ENCODE measurements around the gene ARL4C. TPM values are rescaled to one million over a fixed set of nuclear protein-coding genes. Genes with fewer than 3 reads are reported as not detected.
"Not testable (repeated sequence)": the region's sequence is repeated elsewhere in the genome, so short reads cannot be mapped to it uniquely, and the experiment has no call there.

The ARL4C gene
- total and polyA plus RNA-seq, 4 experiments from 2014 or later = 136 to 239 (median 187) TPM

DNA sequence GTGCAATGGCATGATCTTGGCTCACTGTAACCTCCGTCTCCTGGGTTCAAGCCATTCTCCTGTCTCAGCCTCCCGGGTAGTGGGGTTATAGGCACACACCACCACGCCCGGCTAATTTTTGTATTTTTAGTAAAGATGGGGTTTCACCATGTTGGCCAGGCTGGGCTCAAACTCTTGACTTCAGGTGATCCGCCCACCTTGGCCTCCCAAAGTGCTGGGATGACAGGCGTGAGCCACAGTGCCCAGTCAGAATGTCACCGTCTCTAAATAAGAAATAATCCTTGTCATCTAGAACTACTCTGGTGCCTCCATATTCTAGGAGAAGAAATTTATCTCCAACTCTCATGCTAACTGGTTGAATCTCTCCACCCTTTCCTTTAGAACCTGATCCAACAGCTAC is 41.6 kb downstream of the ARL4C start:
- not testable (repeated sequence) for DNase-seq; H3K9me3 ChIP-seq (ENCODE audit: control insufficient read depth in 1 of 2, low read length in 2 of 2); H3K27me3 Mint-ChIP-seq; H3K4me3 ChIP-seq (ENCODE audit: low read length in 2 of 2); H3K36me3 ChIP-seq (ENCODE audit: insufficient read depth, low read length); H3K27me3 ChIP-seq (ENCODE audit: insufficient read depth, low read length)
- peak overlapping the region; percentile 90 for H3K27ac ChIP-seq (ENCODE audit: low read depth, low read length)
- peaks cover 0 to 11% (median 5%) of the 10 kb centered on the region in 8 donors for H3K9me3 Mint-ChIP-seq
- intact Hi-C loops (cut with micrococcal nuclease) = loop anchor here (2.0 kb wide), 1 partner anchor 34 kb away; no protein-coding TSS in a partner anchor
- CTCF ChIA-PET (ENCODE audit: partially characterized antibody) = interaction anchor here (1.1 to 6.7 kb wide), 12 partner anchors 8 to 165 kb away, joined by 3 to 64 read pairs (median 6); partner anchors contain the start of gene ARL4C
- POLR2A ChIA-PET (ENCODE audit: partially characterized antibody) = interaction anchor here (0.6 to 25.9 kb wide), 18 partner anchors 8 to 465 kb away, joined by 3 to 859 read pairs (median 8); partner anchors contain the start of gene ARL4C
- H3K4me1 Mint-ChIP-seq = peaks cover 54 to 95% (median 75%) of the 10 kb centered on the region in 4 donors
- H3K4me1 ChIP-seq (ENCODE audit: insufficient read depth, low read length) = peaks cover 79% of the 10 kb centered on the region
- peaks cover 12 to 18% of the 10 kb centered on the region in 2 donors for H3K36me3 Mint-ChIP-seq
- peak overlapping the region; percentile 41 to 94 (median 59) for H3K4me3 Mint-ChIP-seq
- H3K27ac Mint-ChIP-seq = peak overlapping the region; percentile 72 to 99 (median 94)

DNA sequence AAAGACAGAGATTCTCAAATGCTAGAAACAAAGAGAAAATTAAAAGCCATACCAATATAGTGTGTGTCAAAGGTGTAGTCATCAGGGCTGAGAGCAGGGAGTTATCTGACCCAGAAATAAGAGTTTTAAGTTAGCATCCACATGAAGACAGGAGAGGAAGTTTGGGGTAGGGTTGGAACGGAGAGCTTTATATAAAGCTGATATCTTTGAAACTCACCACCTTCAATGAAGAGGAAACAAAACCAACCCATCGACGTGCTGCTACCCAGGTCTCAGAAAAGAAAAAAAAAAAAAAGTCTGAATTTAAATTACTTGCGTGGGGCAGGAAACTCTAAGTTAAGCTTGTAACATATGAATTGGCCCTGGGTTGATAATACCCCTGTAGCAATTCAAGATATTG is 42.4 kb downstream of the ARL4C start:
- peak overlapping the region; percentile 72 to 99 (median 94) for H3K27ac Mint-ChIP-seq
- POLR2A ChIA-PET (ENCODE audit: partially characterized antibody) = interaction anchor here (0.6 to 25.9 kb wide), 31 partner anchors 8 to 465 kb away, joined by 3 to 859 read pairs (median 5); partner anchors contain the start of gene ARL4C
- CTCF ChIA-PET (ENCODE audit: partially characterized antibody) = interaction anchor here (0.7 to 6.7 kb wide), 23 partner anchors 8 to 319 kb away, joined by 3 to 64 read pairs (median 4); partner anchors contain the start of gene ARL4C
- Histone ChIP-seq H3K36me3 (ENCODE audit: insufficient read depth, low read length) (no peaks in the 10 kb centered on the region), H3K27ac (ENCODE audit: low read depth, low read length) (peak overlapping the region; percentile 90), H3K27me3 (ENCODE audit: insufficient read depth, low read length) (no peaks in the 10 kb centered on the region), H3K9me3 (ENCODE audit: control insufficient read depth in 1 of 2, low read length in 2 of 2) (no peaks in the 10 kb centered on the region), H3K4me3 (ENCODE audit: low read length in 2 of 2) (peak overlapping the region; percentile 53 to 83), H3K4me1 (ENCODE audit: insufficient read depth, low read length) (peaks cover 79% of the 10 kb centered on the region)
- peaks cover 15 to 19% of the 10 kb centered on the region in 2 donors for H3K36me3 Mint-ChIP-seq
- no peaks in the 10 kb centered on the region for H3K27me3 Mint-ChIP-seq
- peaks cover 54 to 93% (median 74%) of the 10 kb centered on the region in 4 donors for H3K4me1 Mint-ChIP-seq
- peaks cover 0 to 11% (median 5%) of the 10 kb centered on the region in 8 donors for H3K9me3 Mint-ChIP-seq
- intact Hi-C loops (cut with micrococcal nuclease) = loop anchor here (1.0 to 5.0 kb wide), 6 partner anchors 8 to 162 kb away; no protein-coding TSS in a partner anchor
- peak overlapping the region; percentile 64 to 97 (median 88) for H3K4me3 Mint-ChIP-seq
- peak; percentile 59 to 82 (median 78) for DNase-seq

DNA sequence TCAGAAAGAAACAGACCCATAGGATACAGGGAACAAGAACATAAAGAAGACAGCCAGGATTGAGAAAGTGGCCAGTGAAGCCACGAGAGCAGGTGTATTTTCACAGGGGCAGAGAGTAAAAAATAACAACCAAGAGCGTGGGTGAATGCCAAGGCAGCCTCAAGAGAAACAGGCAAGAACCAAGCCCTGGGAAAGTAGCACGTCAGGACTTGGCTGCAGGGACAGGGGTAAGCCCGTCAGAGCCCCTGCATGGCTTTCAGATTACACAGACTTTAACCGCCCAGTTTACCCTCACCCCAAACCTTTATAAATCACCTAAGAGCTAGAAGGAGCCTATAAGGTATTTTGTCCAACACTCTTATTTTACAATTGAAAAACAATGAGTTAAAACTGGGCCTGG is 43.7 kb downstream of the ARL4C start:
- H3K4me3 Mint-ChIP-seq = peak overlapping the region; percentile 64 to 97 (median 88)
- Histone ChIP-seq H3K9me3 (ENCODE audit: control insufficient read depth in 1 of 2, low read length in 2 of 2) (no peaks in the 10 kb centered on the region), H3K4me3 (ENCODE audit: low read length in 2 of 2) (peak overlapping the region; percentile 53 to 83), H3K36me3 (ENCODE audit: insufficient read depth, low read length) (no peaks in the 10 kb centered on the region), H3K27ac (ENCODE audit: low read depth, low read length) (peak overlapping the region; percentile 90), H3K4me1 (ENCODE audit: insufficient read depth, low read length) (peaks cover 80% of the 10 kb centered on the region), H3K27me3 (ENCODE audit: insufficient read depth, low read length) (no peaks in the 10 kb centered on the region)
- H3K9me3 Mint-ChIP-seq = peaks cover 0 to 11% (median 4%) of the 10 kb centered on the region in 8 donors
- no peaks in the 10 kb centered on the region for H3K27me3 Mint-ChIP-seq
- intact Hi-C loops (cut with micrococcal nuclease) = loop anchor here (1.0 to 5.0 kb wide), 2 partner anchors 30 to 61 kb away; no protein-coding TSS in a partner anchor
- DNase-seq = peak in 1 of 5 donors; percentile 50
- H3K27ac Mint-ChIP-seq = peak overlapping the region; percentile 72 to 99 (median 94)
- peaks cover 50 to 91% (median 70%) of the 10 kb centered on the region in 4 donors for H3K4me1 Mint-ChIP-seq
- peaks cover 15 to 26% of the 10 kb centered on the region in 2 donors for H3K36me3 Mint-ChIP-seq
- CTCF ChIA-PET (ENCODE audit: partially characterized antibody) = interaction anchor here (1.0 to 6.7 kb wide), 17 partner anchors 9 to 318 kb away, joined by 3 to 64 read pairs (median 5); partner anchors contain the start of gene ARL4C
- POLR2A ChIA-PET (ENCODE audit: partially characterized antibody) = interaction anchor here (1.3 to 25.9 kb wide), 18 partner anchors 9 to 163 kb away, joined by 3 to 859 read pairs (median 10); partner anchors contain the start of gene ARL4C

DNA sequence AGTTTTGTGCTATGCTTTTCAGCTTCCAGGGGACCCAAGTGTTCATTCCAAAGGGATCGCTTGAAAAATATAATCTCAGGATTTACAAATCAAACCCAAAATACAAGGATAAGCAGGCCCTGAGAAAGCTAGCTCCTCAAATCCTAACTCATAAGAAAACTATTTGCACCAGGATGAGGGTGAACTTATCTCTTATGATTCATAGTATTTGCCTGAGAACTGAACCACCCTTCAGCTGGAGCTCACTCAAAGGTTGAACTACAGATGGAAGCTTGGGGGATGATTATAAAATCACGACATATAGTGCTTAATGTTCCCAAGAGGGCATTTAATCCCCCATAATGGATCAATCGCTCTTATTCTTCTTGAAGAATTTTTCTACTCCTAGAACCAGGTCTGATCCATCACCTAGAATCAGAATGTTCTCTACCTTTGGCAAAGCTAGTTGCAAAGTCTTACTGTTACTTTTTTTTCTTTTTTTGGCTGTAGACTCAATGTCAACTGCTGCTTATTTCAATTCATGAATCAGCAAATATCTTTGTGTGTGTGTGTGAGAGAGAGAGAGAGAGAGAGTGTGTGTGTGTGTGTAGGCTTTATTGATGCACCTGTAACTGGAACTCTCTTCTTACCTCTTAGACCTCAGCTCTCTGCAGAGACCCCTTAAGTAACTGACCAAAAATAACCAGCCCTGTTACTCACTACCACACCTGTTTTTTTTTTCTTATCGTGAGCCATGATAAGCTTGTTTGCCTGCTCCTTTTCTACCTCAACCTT is 44.8 kb downstream of the ARL4C start:
- H3K27ac Mint-ChIP-seq = peak overlapping the region; percentile 72 to 99 (median 94)
- H3K36me3 Mint-ChIP-seq = peaks cover 18 to 31% of the 10 kb centered on the region in 2 donors
- H3K9me3 Mint-ChIP-seq = peaks cover 0 to 7% (median 3%) of the 10 kb centered on the region in 8 donors
- CTCF ChIA-PET (ENCODE audit: partially characterized antibody) = interaction anchor here (0.7 to 6.7 kb wide), 14 partner anchors 8 to 317 kb away, joined by 3 to 64 read pairs (median 4); partner anchors contain the start of gene ARL4C
- H3K27ac ChIP-seq (ENCODE audit: low read depth, low read length) = peak overlapping the region; percentile 90
- H3K27me3 ChIP-seq (ENCODE audit: insufficient read depth, low read length) = no peaks in the 10 kb centered on the region
- H3K4me1 ChIP-seq (ENCODE audit: insufficient read depth, low read length) = peaks cover 91% of the 10 kb centered on the region
- peak overlapping the region; percentile 3 to 83 for H3K4me3 ChIP-seq (ENCODE audit: low read length in 2 of 2)
- peak in 4 of 5 donors; percentile 38 to 65 (median 55) for DNase-seq
- peak overlapping the region; percentile 64 to 97 (median 88) for H3K4me3 Mint-ChIP-seq
- POLR2A ChIA-PET (ENCODE audit: partially characterized antibody) = interaction anchor here (0.6 to 25.9 kb wide), 24 partner anchors 8 to 395 kb away, joined by 3 to 859 read pairs (median 4); partner anchors contain the start of gene ARL4C
- no peaks in the 10 kb centered on the region for H3K9me3 ChIP-seq (ENCODE audit: control insufficient read depth in 1 of 2, low read length in 2 of 2)
- no peaks in the 10 kb centered on the region for H3K36me3 ChIP-seq (ENCODE audit: insufficient read depth, low read length)
- peaks cover 58 to 93% (median 74%) of the 10 kb centered on the region in 4 donors for H3K4me1 Mint-ChIP-seq
- H3K27me3 Mint-ChIP-seq = no peaks in the 10 kb centered on the region
- intact Hi-C loops (cut with micrococcal nuclease) = loop anchor here (5.0 kb wide), 1 partner anchor 60 kb away; no protein-coding TSS in a partner anchor

DNA sequence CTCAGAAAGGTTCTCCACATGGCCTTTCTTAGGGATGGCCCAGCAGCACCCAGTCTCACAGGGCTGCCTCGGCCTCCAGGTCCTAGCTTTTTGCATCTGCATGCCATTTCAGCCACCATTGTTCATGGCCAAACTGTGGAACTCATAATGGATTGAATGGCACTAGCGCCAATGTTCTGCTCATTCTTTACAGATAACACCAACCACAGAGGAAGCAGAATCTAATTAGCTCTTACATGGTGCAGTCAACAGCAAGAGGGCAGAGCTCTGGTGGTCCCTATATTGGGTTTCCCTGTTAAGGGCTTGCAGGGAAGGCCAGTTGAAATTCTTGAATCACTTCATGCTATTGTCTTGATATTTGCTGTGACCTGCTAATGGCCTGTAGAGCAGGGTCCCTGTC is 45.6 kb downstream of the ARL4C start:
- ChIA-PET CTCF (ENCODE audit: partially characterized antibody) (interaction anchor here (1.2 to 6.7 kb wide), 7 partner anchors 10 to 161 kb away, joined by 3 to 64 read pairs (median 11); no protein-coding TSS in a partner anchor), POLR2A (ENCODE audit: partially characterized antibody) (interaction anchor here (0.7 to 25.9 kb wide), 13 partner anchors 10 to 360 kb away, joined by 3 to 859 read pairs (median 7); partner anchors contain the start of gene ARL4C)
- no peaks in the 10 kb centered on the region for H3K36me3 ChIP-seq (ENCODE audit: insufficient read depth, low read length)
- H3K9me3 Mint-ChIP-seq = peaks cover 0 to 7% (median 3%) of the 10 kb centered on the region in 8 donors
- H3K27ac ChIP-seq (ENCODE audit: low read depth, low read length) = peak overlapping the region; percentile 90
- peak overlapping the region in 1 of 2 donors; percentile 83 for H3K4me3 ChIP-seq (ENCODE audit: low read length in 2 of 2)
- H3K27ac Mint-ChIP-seq = peak overlapping the region; percentile 72 to 99 (median 93)
- intact Hi-C loops (cut with micrococcal nuclease) = loop anchor here (5.0 kb wide), 1 partner anchor 59 kb away; no protein-coding TSS in a partner anchor
- H3K27me3 ChIP-seq (ENCODE audit: insufficient read depth, low read length) = no peaks in the 10 kb centered on the region
- H3K4me1 Mint-ChIP-seq = peaks cover 60 to 93% (median 76%) of the 10 kb centered on the region in 4 donors
- H3K4me1 ChIP-seq (ENCODE audit: insufficient read depth, low read length) = peaks cover 93% of the 10 kb centered on the region
- DNase-seq = no peak
- peak overlapping the region; percentile 43 to 97 (median 88) for H3K4me3 Mint-ChIP-seq
- peaks cover 25 to 31% of the 10 kb centered on the region in 2 donors for H3K36me3 Mint-ChIP-seq
- H3K27me3 Mint-ChIP-seq = no peaks in the 10 kb centered on the region
- H3K9me3 ChIP-seq (ENCODE audit: control insufficient read depth in 1 of 2, low read length in 2 of 2) = no peaks in the 10 kb centered on the region

DNA sequence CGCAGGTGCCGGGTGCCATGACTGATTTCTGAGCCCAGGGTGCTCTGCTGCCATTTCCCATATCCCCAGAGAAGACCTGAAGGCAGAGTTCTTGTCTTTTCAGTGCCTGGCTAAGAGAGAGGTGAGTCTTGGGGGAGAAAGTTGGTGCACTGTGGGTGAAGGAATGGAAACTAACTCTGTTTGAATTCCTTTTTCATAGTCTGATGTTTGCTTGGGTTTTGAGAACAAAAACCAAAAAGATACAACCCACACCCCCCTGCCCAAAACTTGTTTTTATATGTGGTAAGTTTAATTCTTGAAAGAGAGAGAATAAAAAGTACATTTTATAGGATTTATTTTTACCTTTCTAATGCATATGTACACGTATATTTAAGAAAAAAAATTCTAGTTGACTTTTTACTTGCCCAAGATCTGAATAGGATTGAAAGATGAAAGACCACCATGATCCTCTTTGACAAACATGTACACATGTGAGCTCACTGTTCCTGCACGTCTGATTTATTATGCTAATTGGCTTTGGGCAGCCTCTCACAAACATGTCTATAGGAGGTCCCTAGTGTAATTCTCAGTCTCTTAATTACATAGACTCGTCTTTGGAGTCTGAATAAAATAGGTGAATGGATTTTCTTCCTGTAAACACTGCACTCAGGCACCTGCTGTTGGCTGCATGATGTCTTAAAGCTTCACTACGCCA is 46.3 kb downstream of the ARL4C start:
- peaks cover 93% of the 10 kb centered on the region for H3K4me1 ChIP-seq (ENCODE audit: insufficient read depth, low read length)
- Mint-ChIP-seq H3K4me3 (peak overlapping the region; percentile 43 to 92 (median 48)), H3K4me1 (peaks cover 60 to 94% (median 75%) of the 10 kb centered on the region in 4 donors), H3K27ac (peak overlapping the region; percentile 72 to 99 (median 93)), H3K27me3 (no peaks in the 10 kb centered on the region), H3K36me3 (peaks cover 27 to 31% of the 10 kb centered on the region in 2 donors), H3K9me3 (peaks cover 0 to 7% (median 3%) of the 10 kb centered on the region in 8 donors)
- H3K9me3 ChIP-seq (ENCODE audit: control insufficient read depth in 1 of 2, low read length in 2 of 2) = no peaks in the 10 kb centered on the region
- CTCF ChIA-PET (ENCODE audit: partially characterized antibody) = interaction anchor here (1.0 to 6.7 kb wide), 8 partner anchors 8 to 160 kb away, joined by 3 to 64 read pairs (median 10); no protein-coding TSS in a partner anchor
- no peak overlapping the region for H3K4me3 ChIP-seq (ENCODE audit: low read length in 2 of 2)
- intact Hi-C loops (cut with micrococcal nuclease) = loop anchor here (5.0 kb wide), 1 partner anchor 58 kb away; no protein-coding TSS in a partner anchor
- POLR2A ChIA-PET (ENCODE audit: partially characterized antibody) = interaction anchor here (0.7 to 25.9 kb wide), 11 partner anchors 10 to 359 kb away, joined by 3 to 859 read pairs (median 7); partner anchors contain the start of gene ARL4C
- no peaks in the 10 kb centered on the region for H3K27me3 ChIP-seq (ENCODE audit: insufficient read depth, low read length)
- peak overlapping the region; percentile 19 for H3K27ac ChIP-seq (ENCODE audit: low read depth, low read length)
- no peak for DNase-seq
- H3K36me3 ChIP-seq (ENCODE audit: insufficient read depth, low read length) = no peaks in the 10 kb centered on the region
